SW 1271 (cell line): ENCODE results near the gene MAD2L2.
A peak's percentile ranks its signal among the peaks of the same experiment; 100 is the strongest.

ENCODE experiments used
- DNase-seq, 2 experiments: peaks; one replicate each; lab custom pipeline; 2025; lab: John Stamatoyannopoulos, UW

The MAD2L2 gene

DNA sequence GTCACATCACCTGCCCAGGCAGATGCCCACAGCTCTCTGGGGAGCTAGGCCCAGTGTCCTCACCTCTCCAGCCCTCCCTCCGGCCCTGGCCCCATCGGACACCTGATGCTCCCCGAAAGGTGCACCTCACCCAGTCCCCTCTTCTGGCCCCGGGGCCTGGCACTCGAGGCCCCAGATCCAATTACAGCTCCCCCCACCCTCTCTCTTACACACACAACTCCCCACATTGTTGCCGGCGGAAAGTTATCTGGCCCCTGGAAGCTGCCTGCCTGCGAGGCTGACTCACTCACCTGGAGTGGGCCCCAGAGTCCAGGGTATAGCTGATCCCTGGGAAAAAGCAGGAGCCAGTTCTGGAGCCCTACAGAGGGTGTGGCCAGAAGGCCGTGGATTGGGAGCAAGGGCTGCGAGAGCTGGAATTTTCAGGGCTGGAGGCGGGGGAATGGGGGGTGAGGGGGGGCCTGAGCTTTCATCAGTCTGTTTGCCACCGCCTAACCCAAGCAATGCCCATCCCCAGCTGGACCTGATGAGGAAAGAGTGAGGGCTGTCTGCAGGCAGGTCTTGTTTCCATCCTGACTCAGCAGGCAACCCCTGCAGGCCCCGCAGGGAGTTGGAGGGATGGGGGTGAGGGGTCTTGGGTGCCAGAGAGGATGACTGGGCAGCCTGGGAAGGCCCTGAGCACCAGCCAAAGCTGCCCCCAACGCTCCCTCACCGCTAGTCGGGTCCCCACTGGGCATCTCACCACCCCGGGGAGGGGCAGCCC is 27.7 kb downstream of the MAD2L2 start:
- DNase-seq = no peak

DNA sequence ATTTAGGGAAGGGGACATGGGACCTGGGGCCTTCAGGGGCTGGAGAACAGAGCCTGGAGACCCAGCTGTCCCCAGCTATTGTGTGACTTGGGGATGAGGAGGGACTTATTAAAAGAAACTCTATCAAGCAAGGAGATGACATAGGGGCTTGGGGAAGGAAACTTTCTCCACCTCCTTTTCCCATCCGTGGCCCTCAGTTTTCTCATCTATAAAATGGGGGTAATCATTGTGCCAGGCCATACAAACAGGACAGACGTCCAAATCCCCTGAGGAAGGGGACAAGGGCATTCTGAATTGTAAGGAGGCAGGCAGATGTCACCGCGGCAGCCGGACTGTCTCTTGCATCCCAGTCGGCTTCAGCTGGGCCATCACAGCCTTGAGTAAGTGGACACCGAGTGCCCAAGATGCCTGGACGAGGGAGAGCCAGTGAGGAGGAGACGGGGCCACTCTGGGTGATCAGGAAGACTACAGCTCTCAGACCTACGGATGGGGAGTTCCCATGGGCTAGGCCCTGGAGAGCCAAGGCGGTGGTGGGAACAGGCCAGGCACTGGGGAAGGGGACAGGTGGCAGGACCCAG is 28.7 kb downstream of the MAD2L2 start:
- no peak for DNase-seq

DNA sequence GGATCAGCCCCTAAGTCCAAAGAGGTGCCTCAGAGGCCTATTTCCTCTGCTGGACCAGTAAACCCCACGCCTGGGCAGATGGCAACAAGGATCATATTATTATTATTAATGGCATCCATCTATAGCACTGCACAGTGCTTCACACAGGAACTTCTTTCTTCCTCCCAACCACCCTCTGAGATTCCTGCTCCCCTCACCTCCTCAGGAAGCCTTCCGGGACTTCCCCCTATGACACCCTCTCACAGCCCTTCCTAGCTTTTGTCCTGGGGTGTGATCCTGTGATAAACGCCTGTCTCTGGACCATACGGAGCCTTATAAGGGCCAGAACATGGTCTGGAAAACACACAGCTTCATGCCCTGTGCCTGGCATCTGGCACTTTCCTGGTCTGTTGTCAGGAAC is 29.9 kb downstream of the MAD2L2 start:
- DNase-seq = no peak

DNA sequence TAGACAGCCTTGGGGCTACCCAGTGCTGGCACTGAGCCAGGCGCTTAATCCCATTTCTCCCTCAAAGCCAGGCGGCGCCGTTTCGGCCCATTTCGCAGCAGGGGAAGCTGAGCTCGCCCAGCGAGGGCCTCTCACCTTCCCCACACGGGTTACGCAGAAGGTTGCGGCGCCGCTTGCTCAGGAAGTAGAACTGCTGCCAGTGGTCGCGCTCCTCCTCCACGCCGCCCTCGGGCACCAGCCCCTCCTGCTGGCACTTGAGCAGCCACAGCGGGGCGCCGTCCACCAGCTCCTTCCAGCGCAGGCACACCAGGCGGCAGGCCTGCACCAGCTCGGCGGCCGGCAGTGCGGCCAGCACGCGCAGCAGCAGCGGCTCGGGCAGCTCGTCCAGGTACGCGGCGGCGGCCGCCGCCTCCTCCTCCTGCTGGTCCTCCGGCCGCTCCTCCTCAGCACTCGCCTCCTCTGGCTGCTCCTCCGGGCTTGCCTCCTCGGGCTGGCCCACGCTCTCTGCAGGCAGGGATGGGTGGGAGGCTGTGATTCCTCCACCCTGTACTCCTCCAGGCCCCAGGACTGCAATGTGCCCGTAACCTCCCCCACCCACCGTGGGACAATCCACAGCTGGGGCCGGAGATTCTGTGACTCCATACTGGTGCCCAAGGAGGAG is 30.5 kb downstream of the MAD2L2 start:
- DNase-seq = no peak

GRCh38 chr1:11649624-11650330 is 31.2 kb downstream of the MAD2L2 start:
- no peak for DNase-seq

- DNase-seq = no peak
Measured at GRCh38 chr1:11649237-11649623, 31.7 kb downstream of the MAD2L2 start.

- DNase-seq = no peak
Measured at GRCh38 chr1:11648732-11649158, 32.2 kb downstream of the MAD2L2 start.

- DNase-seq = no peak
Measured at GRCh38 chr1:11648039-11648438, 32.9 kb downstream of the MAD2L2 start.

- no peak for DNase-seq
Measured at GRCh38 chr1:11647333-11647732, 33.6 kb downstream of the MAD2L2 start.

- no peak for DNase-seq
Measured at GRCh38 chr1:11646317-11646716, 34.6 kb downstream of the MAD2L2 start.

DNA sequence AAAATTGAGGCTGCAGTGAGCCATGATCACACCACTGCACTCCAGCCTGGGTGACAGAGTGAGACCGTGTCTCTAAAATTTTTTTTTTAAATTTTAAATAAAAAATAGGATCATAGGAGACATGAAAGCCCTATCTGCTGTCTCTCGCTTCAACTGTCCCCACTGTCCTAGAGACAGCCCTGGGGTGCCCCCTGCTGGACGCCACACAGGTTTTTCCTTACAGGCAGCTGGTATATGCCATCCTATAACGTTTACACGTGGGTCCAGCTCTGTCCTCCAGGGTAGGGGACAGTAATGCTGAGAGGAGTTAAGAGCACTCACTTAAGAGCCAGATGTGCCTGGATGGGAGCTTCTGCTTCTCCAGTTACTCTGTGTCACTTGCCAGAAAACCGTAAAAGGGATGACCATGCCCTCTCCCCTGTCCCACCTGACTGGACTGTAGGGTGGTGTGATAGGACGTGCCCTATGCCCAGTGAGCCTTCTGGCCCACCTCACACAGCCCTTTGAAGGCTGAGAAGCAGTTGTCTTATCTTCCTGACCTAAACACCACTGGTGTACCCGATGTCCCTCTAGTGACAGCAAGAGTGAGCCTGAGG is 35.2 kb downstream of the MAD2L2 start:
- peak; percentile 56 to 64 for DNase-seq

DNA sequence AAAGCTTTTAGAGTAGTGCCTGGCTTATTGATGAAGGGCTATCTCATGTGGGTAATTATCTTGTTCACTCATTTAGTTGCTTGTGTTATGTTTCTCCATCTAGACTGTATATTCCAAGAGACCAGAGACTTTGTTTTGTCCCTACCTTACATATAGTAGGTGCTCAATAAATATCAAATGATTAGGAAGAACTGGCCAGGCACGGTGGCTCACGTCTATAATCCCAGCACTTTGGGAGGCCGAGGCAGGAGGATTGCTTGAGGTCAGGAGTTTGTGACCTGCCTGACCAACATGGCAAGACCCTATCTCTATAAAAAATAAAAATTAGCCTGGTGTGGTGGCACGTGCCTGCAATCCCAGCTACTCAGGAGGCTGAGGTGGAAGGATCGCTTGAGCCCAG is 35.7 kb downstream of the MAD2L2 start:
- no peak for DNase-seq

- DNase-seq = no peak
Measured at GRCh38 chr1:11643782-11644181, 37.2 kb downstream of the MAD2L2 start.

DNA sequence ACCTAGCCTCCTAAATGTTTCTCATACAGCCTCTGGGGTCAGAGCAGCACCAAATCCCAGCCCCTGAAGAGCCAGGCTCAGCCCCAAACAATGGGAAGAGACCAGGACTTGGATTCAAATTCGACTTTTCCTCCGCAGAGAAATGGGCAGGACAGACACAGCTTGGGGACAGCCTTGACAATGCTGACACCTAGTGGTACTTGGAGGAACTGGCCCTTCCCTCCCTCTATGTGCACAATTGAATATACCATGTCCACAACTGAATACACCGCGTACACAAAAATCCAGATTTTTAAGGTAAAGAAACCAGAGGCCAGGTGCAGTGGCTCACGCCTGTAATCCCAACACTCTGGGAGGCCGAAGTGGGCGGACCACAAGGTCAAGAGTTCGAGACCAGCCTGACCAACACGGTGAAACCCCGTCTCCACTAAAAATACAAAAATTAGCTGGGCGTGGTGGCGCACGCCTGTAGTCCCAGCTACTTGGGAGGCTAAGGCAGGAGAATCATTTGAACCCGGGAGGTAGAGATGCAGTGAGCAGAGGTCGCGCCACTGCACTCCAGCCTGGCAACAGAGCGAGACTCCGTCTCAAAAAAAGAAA is 38.4 kb downstream of the MAD2L2 start:
- peak in 1 of 2 experiments; percentile 41 for DNase-seq

- DNase-seq = no peak
Measured at GRCh38 chr1:11641776-11642305, 39.1 kb downstream of the MAD2L2 start.

GRCh38 chr1:11640944-11641343 is 40.0 kb downstream of the MAD2L2 start:
- DNase-seq = no peak

DNA sequence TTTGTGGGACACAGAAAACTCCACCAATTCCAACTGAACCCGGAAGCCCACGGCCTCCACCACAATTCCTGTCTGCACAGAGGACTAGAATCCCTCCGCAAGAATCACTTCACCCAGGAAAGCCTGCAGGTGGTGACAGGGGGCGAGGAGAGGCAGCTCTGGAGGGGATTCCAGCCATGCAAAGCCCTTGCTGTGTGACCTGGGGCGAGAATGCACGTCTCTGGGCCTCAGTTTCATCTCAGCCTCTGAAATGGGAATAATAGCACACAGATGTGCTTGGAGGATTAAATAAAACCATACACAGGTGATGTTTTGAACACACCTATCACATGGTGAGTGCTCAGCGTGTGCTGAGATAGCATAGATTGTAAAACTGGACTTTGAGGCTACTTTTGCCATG is 40.8 kb downstream of the MAD2L2 start:
- no peak for DNase-seq

DNA sequence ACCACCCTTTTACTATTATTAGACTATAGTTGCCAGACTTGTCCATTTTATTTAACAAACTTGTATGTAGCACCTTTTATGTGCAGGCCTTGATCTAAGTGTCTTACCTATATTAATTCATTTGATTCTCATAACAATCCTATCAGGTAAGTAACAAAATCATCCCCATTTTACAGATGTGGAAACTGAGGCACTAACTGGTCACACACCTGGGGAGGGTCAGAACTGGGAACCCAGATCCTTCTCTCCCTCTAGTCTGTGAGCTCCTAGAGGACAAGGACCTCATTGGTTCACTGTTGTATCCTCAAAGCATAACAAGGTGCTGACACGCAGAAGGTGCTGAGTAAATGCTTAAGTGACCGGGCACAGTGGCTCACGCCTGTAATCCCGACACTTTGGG is 41.6 kb downstream of the MAD2L2 start:
- no peak for DNase-seq

GRCh38 chr1:11638121-11638520 is 42.8 kb downstream of the MAD2L2 start:
- no peak for DNase-seq

DNA sequence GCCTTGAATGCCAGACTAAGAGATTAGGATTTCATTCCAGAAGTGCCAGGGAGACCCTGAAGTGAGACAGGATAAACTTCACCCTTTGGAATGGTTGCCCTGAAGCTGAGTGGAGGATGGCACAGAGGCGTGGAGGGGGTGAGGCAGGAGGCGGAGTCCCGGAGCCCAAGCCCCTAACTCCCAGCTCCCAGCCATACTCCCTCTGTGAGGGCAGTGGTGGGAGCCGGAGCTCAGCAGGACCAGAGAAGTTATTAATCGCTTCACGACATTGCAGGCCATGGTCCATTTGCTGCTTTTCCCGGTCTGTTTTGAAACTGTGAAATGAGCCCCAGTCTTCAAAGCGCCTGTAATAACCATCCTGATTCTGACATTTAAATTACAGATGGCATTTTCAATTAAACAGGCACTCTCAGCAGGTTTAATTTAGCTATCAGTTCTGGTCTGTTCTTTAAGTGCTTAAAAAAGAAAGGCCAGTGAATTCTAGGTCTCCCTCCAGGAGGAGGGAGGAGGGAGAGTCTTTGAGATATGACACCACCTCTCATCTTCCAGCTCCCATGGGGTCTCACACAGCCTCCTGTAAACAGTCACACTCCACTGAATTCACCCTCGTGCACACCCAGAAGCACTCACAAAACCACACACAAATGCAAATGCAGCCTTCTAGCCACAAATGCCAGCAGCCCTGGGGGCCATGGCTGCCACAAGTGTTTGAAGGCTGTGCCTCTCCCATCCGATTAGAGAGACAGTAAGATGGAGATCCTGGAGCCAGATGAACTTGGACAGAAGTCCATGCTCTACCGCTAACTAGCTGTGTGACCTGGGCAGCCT is 46.4 kb downstream of the MAD2L2 start:
- DNase-seq = no peak
